GM23338 (cell line): Measurements from ENCODE around the gene ZNF507. TPM values are rescaled to one million over a fixed set of nuclear protein-coding genes. Genes with fewer than 3 reads are reported as not detected.

ENCODE experiments used
- ATAC-seq: fragments of 200-7000 bp; cut with Tn5 transposase; 3 replicates; pipeline ENCODE4 v1.9.1; 2020
- DNase-seq: peaks from one replicate; pipeline ENCODE4 v3.0.0-alpha.2; 2015; ENCODE audit warnings: low spot score
- H2AFZ ChIP-seq: fragments of 200-600 bp; sonication (generic); 2 replicates; pipeline ENCODE4 v1.8.0; 2016; ENCODE audit warnings: antibody characterized with exemption, mild to moderate bottlenecking, moderate library complexity
- H3F3A ChIP-seq: fragments of 200-600 bp; sonication (generic); replicated peaks from 2 replicates; pipeline ENCODE4 v1.8.0; 2017; ENCODE audit warnings: antibody characterized with exemption, mixed run types, low read depth
- H3K27ac ChIP-seq: fragments of 200-600 bp; sonication (generic); 2 replicates; pipeline ENCODE4 v1.6.1; 2016; ENCODE audit warnings: low read depth
- H3K27me3 ChIP-seq: fragments of 200-600 bp; sonication (generic); 2 replicates; pipeline ENCODE4 v1.8.0; 2016; ENCODE audit warnings: mild to moderate bottlenecking, mixed run types, moderate library complexity; ENCODE audit not compliant: insufficient read depth
- H3K36me3 ChIP-seq: fragments of 200-600 bp; sonication (generic); 2 replicates; pipeline ENCODE4 v1.8.0; 2016; ENCODE audit warnings: mild to moderate bottlenecking; ENCODE audit not compliant: insufficient read depth
- H3K4me1 ChIP-seq: fragments of 200-600 bp; sonication (generic); 2 replicates; pipeline ENCODE4 v1.8.0; 2016; ENCODE audit warnings: mild to moderate bottlenecking, moderate library complexity; ENCODE audit not compliant: insufficient read depth
- H3K4me2 ChIP-seq: fragments of 200-600 bp; sonication (generic); 2 replicates; pipeline ENCODE4 v1.7.1; 2017; ENCODE audit warnings: mixed run types
- H3K4me3 ChIP-seq: fragments of 200-600 bp; sonication (generic); 2 replicates; pipeline ENCODE4 v1.6.1; 2016; ENCODE audit warnings: mixed run types
- H3K79me2 ChIP-seq: fragments of 200-600 bp; sonication (generic); replicated peaks from 2 replicates; pipeline ENCODE4 v1.8.0; 2017; ENCODE audit warnings: mild to moderate bottlenecking; ENCODE audit not compliant: insufficient read depth
- H3K9me2 ChIP-seq: fragments of 200-600 bp; sonication (generic); 2 replicates; pipeline ENCODE4 v1.8.0; 2017; ENCODE audit not compliant: insufficient read depth
- H4K20me1 ChIP-seq: fragments of 200-600 bp; sonication (generic); replicated peaks from 2 replicates; pipeline ENCODE4 v1.8.0; 2017; ENCODE audit warnings: mild to moderate bottlenecking; ENCODE audit not compliant: insufficient read depth
- H3K27ac Mint-ChIP-seq: 2 replicates; pipeline ENCODE4 v1.8.0; 2020; ENCODE audit warnings: inconsistent platforms, mild to moderate bottlenecking, moderate library complexity, mixed read lengths
- H3K27me3 Mint-ChIP-seq: 3 replicates; pipeline ENCODE4 v1.8.0; 2022; ENCODE audit warnings: low read depth, mild to moderate bottlenecking, moderate library complexity, mixed read lengths, inconsistent platforms; ENCODE audit not compliant: insufficient read depth, poor library complexity
- H3K36me3 Mint-ChIP-seq: 3 replicates; pipeline ENCODE4 v1.8.0; 2021; ENCODE audit warnings: low read depth, mild to moderate bottlenecking, inconsistent platforms, moderate library complexity, mixed read lengths
- H3K4me1 Mint-ChIP-seq: 3 replicates; pipeline ENCODE4 v1.8.0; 2020; ENCODE audit warnings: mild to moderate bottlenecking, inconsistent platforms, mixed read lengths
- H3K4me3 Mint-ChIP-seq: 3 replicates; pipeline ENCODE4 v1.8.0; 2021; ENCODE audit warnings: moderate library complexity, mild to moderate bottlenecking, inconsistent platforms, mixed read lengths
- H3K9me3 Mint-ChIP-seq: 3 replicates; pipeline ENCODE4 v1.8.0; 2020; ENCODE audit warnings: moderate library complexity, mild to moderate bottlenecking, inconsistent platforms, mixed read lengths
- CREB1 ChIP-seq: fragments of 250-450 bp; sonication (Bioruptor Pico); IDR thresholded peaks from 2 replicates; pipeline ENCODE4 v1.5.0; 2020; ENCODE audit warnings: low read depth, mild to moderate bottlenecking, moderate library complexity
- CTCF ChIP-seq, 2 experiments: fragments of 200-600 bp in 1 of 2; sonication (generic) in 1 of 2; conservative IDR thresholded peaks; 2 replicates each; pipeline versions ENCODE4 v1.5.1 to v1.6.1; 2016 to 2017; ENCODE audit warnings: antibody characterized with exemption in 2 of 2, low read depth in 2 of 2, mild to moderate bottlenecking in 2 of 2, moderate library complexity in 1 of 2
- ETS1 ChIP-seq: IDR thresholded peaks from 2 replicates; pipeline ENCODE4 v1.6.1; 2016; ENCODE audit warnings: antibody characterized with exemption
- EZH2 ChIP-seq: fragments of 200-600 bp; sonication (generic); IDR thresholded peaks from one replicate; pipeline ENCODE4 v1.8.0; 2017; ENCODE audit warnings: antibody characterized with exemption, mild to moderate bottlenecking, low read depth; ENCODE audit not compliant: unreplicated experiment
- EZH2phosphoT487 ChIP-seq: fragments of 200-600 bp; sonication (generic); IDR thresholded peaks from one replicate; pipeline ENCODE4 v1.8.1; 2018; ENCODE audit warnings: antibody characterized with exemption; ENCODE audit not compliant: unreplicated experiment
- JUNB ChIP-seq: IDR thresholded peaks from one replicate; pipeline ENCODE4 v1.6.1; 2016; ENCODE audit warnings: antibody characterized with exemption; ENCODE audit not compliant: unreplicated experiment
- NANOG ChIP-seq: IDR thresholded peaks from 2 replicates; pipeline ENCODE4 v1.6.1; 2016; ENCODE audit warnings: antibody characterized with exemption, borderline replicate concordance
- POLR2AphosphoS5 ChIP-seq: IDR thresholded peaks from 2 replicates; pipeline ENCODE4 v1.6.1; 2016; ENCODE audit warnings: antibody characterized with exemption, low read depth
- REST ChIP-seq: IDR thresholded peaks from one replicate; pipeline ENCODE4 v1.6.1; 2018; ENCODE audit warnings: antibody characterized with exemption; ENCODE audit not compliant: unreplicated experiment
- STAT1 ChIP-seq: IDR thresholded peaks from one replicate; pipeline ENCODE4 v1.6.1; 2016; ENCODE audit warnings: antibody characterized with exemption; ENCODE audit not compliant: unreplicated experiment
- ZNF114 ChIP-seq: fragments of 250-450 bp; sonication (Bioruptor Pico); IDR thresholded peaks from 2 replicates; pipeline ENCODE4 v1.5.0; 2020; ENCODE audit warnings: mild to moderate bottlenecking, moderate library complexity
- ZNF331 ChIP-seq: fragments of 250-450 bp; sonication (Bioruptor Pico); IDR thresholded peaks from 2 replicates; pipeline ENCODE4 v1.5.0; 2020; ENCODE audit warnings: low read depth, mild to moderate bottlenecking, moderate library complexity
- ZNF462 ChIP-seq: fragments of 250-450 bp; sonication (Bioruptor Pico); IDR thresholded peaks from 2 replicates; pipeline ENCODE4 v1.5.0; 2020; ENCODE audit warnings: mild to moderate bottlenecking, moderate library complexity
- polyA plus RNA-seq: library from polyadenylated mRNA; unstranded; fragments of >200 nt; fragmentation: Nextera tagmentation; extraction: Ambion mirVana; gene quantifications from 2 replicates; pipeline ENCODE4 v1.2.1, GENCODE V29; 2016
- total RNA-seq: library from RNA; depleted of rRNA; stranded (reverse); fragments of >200 nt; shearing (Covaris generic); gene quantifications from 2 replicates; pipeline ENCODE4 v1.2.3, GENCODE V29; 2014

ZNF507 gene
- total and polyA plus RNA-seq, 2 experiments from 2014 or later: 10.4 to 23.4 TPM

- H4K20me1 ChIP-seq: no peaks in the 10 kb centered on the region; the same call in 1 of the 2 replicates
- Mint-ChIP-seq H3K27me3 (peaks cover 2% of the 10 kb centered on the region), H3K4me3 (no peak overlapping the region), H3K4me1 (no peaks in the 10 kb centered on the region), H3K36me3 (no peaks in the 10 kb centered on the region; the same call in 2 of the 3 replicates), H3K27ac (no peak overlapping the region), H3K9me3 (no peaks in the 10 kb centered on the region)
- 0 out of 2 replicates have a peak, but pooled peaks cover 5% of the 10 kb centered on the region for H3K36me3 ChIP-seq
- no peaks in the 10 kb centered on the region for H3K79me2 ChIP-seq
- H3K4me1 ChIP-seq: no peaks in the 10 kb centered on the region
- H3K4me2 ChIP-seq: no peak overlapping the region
- H3F3A ChIP-seq: no peaks in the 10 kb centered on the region
- TF ChIP-seq EZH2 (no peak), ZNF114 (CRISPR knock-in tag) (no peak), STAT1 (no peak), REST (no peak), NANOG (no peak), EZH2phosphoT487 (no peak), ETS1 (no peak), ZNF331 (CRISPR knock-in tag) (no peak), CREB1 (CRISPR knock-in tag) (no peak), POLR2AphosphoS5 (no peak), JUNB (no peak), ZNF462 (CRISPR knock-in tag) (no peak), CTCF (conservative IDR thresholded peaks at IDR 0.05; ENCODE audit: low read depth in 2 of 2) (no peak)
- H3K27me3 ChIP-seq: no peaks in the 10 kb centered on the region
- H3K4me3 ChIP-seq: no peak overlapping the region
- DNase-seq (no peak), ATAC-seq (no peak)
- no peak overlapping the region for H3K27ac ChIP-seq
- no peak overlapping the region for H2AFZ ChIP-seq
- H3K9me2 ChIP-seq: no peaks in the 10 kb centered on the region
These were observed 43.0 kb downstream of the ZNF507 start for GRCh38 chr19:32388393-32388855.
